Stimulated activated CD8-positive, alpha-beta memory T cell treated with anti-CD3 and anti-CD28 coated beads, Interleukin-12 subunit alpha, Interleukin-12 subunit beta, amount 100 ng/mL, for 1 hour (primary cell): ENCODE results near the gene CA10.

ENCODE experiments used
- DNase-seq: peaks from one replicate; pipeline ENCODE4 v3.0.0-alpha.2; 2020; ENCODE audit warnings: low read depth

Gene CA10

GRCh38 chr17:51645056-51645455, 513.5 kb downstream of the CA10 start:
- DNase-seq: no peak

- no peak for DNase-seq
Observed at GRCh38 chr17:51643702-51644490, 514.6 kb downstream of the CA10 start.

GRCh38 chr17:51642029-51642428, 516.5 kb downstream of the CA10 start:
- DNase-seq: no peak

GRCh38 chr17:51640108-51640622, 518.3 kb downstream of the CA10 start:
- no peak for DNase-seq

- no peak for DNase-seq
Observed at GRCh38 chr17:51638971-51639370, 519.5 kb downstream of the CA10 start.

- DNase-seq: no peak
Observed at GRCh38 chr17:51636291-51636690, 522.2 kb downstream of the CA10 start.

- no peak for DNase-seq
Observed at GRCh38 chr17:51630101-51630671, 528.3 kb downstream of the CA10 start.

GRCh38 chr17:51629232-51629631, 529.3 kb downstream of the CA10 start:
- no peak for DNase-seq

GRCh38 chr17:51627779-51628178, 530.7 kb downstream of the CA10 start:
- DNase-seq: no peak

GRCh38 chr17:51618476-51618875, 540.0 kb downstream of the CA10 start:
- no peak for DNase-seq

- no peak for DNase-seq
Observed at GRCh38 chr17:51617986-51618385, 540.5 kb downstream of the CA10 start.

- no peak for DNase-seq
Observed at GRCh38 chr17:51613255-51613654, 545.3 kb downstream of the CA10 start.

GRCh38 chr17:51612692-51613091, 545.8 kb downstream of the CA10 start:
- no peak for DNase-seq

GRCh38 chr17:51611585-51611984, 546.9 kb downstream of the CA10 start:
- DNase-seq: no peak

- no peak for DNase-seq
Observed at GRCh38 chr17:51610834-51611233, 547.7 kb downstream of the CA10 start.

- no peak for DNase-seq
Observed at GRCh38 chr17:51610155-51610554, 548.4 kb downstream of the CA10 start.

- DNase-seq: no peak
Observed at GRCh38 chr17:51608251-51608933, 550.1 kb downstream of the CA10 start.

- DNase-seq: no peak
Observed at GRCh38 chr17:51607512-51607911, 551.0 kb downstream of the CA10 start.

GRCh38 chr17:51604299-51605020, 554.1 kb downstream of the CA10 start:
- no peak for DNase-seq

- DNase-seq: no peak
Observed at GRCh38 chr17:51601622-51602261, 556.8 kb downstream of the CA10 start.

GRCh38 chr17:51598824-51599223, 559.7 kb downstream of the CA10 start:
- DNase-seq: no peak

- no peak for DNase-seq
Observed at GRCh38 chr17:51597345-51597744, 561.2 kb downstream of the CA10 start.
